HEK293 (cell line): ENCODE measurements around the gene ABLIM2.

ENCODE experiments used
- CTCF ChIA-PET: fragments of 350-600 bp; formaldehyde crosslinking; extraction: SDS; loops from one replicate; lab custom pipeline; 2021; ENCODE audit warnings: antibody characterized with exemption; lab: Yijun Ruan, JAX
- POLR2A ChIA-PET: fragments of 300-600 bp; formaldehyde crosslinking; extraction: SDS; loops from one replicate; lab custom pipeline; 2020; ENCODE audit warnings: antibody characterized with exemption, inconsistent platforms; lab: Yijun Ruan, JAX
- H3K27ac ChIP-seq: fragments of 200-500 bp; sonication (Bioruptor generic); 2 replicates; pipeline ENCODE4 v1.5.1; 2014; ENCODE audit warnings: low read depth, low read length, control low read depth, inconsistent platforms; ENCODE audit errors: extremely low read depth
- H3K36me3 ChIP-seq, 2 experiments: fragments of 200-500 bp in 1 of 2; sonication (Bioruptor generic) in 1 of 2; 1 replicate in 1 of 2; 2 replicates in 1 of 2; pipeline ENCODE4 v1.5.1; 2014 to 2017; ENCODE audit warnings: inconsistent platforms in 2 of 2, low read length in 2 of 2; ENCODE audit not compliant: control insufficient read depth in 2 of 2, insufficient read depth in 1 of 2
- H3K4me1 ChIP-seq: fragments of 200-500 bp; sonication (Bioruptor generic); 2 replicates; pipeline ENCODE4 v1.5.1; 2014; ENCODE audit warnings: mild to moderate bottlenecking, low read length, inconsistent platforms; ENCODE audit not compliant: control insufficient read depth, insufficient read depth
- H3K4me3 ChIP-seq: 2 replicates; pipeline ENCODE4 v1.5.1; 2011; ENCODE audit warnings: low read depth, mild to moderate bottlenecking, control low read depth, low read length, moderate library complexity
- H3K9me3 ChIP-seq: fragments of 200-500 bp; sonication (Bioruptor generic); 2 replicates; pipeline ENCODE4 v1.5.1; 2014; ENCODE audit warnings: low read depth, low read length, inconsistent platforms; ENCODE audit not compliant: control insufficient read depth, insufficient read depth
- CTCF ChIP-seq: fragments of 450-650 bp; formaldehyde crosslinking; IDR thresholded peaks from 2 replicates; pipeline ENCODE4 v1.5.1; 2016; ENCODE audit warnings: missing biosample characterization, missing genetic modification characterization
- ELK4 ChIP-seq: IDR thresholded peaks from 2 replicates; pipeline ENCODE4 v1.6.1; 2011; ENCODE audit warnings: mild to moderate bottlenecking, low read depth, low read length, borderline replicate concordance
- GFI1B ChIP-seq: fragments of 450-650 bp; formaldehyde crosslinking; IDR thresholded peaks from 2 replicates; pipeline ENCODE4 v1.5.1; 2016; ENCODE audit warnings: missing biosample characterization, missing genetic modification characterization
- GLI2 ChIP-seq: fragments of 450-650 bp; formaldehyde crosslinking; IDR thresholded peaks from 2 replicates; pipeline ENCODE4; 2017; ENCODE audit warnings: missing biosample characterization, missing genetic modification characterization, low read depth, borderline replicate concordance
- HOXA7 ChIP-seq: sonication (generic); formaldehyde crosslinking; IDR thresholded peaks from 2 replicates; pipeline ENCODE4 v1.8.1; 2022; ENCODE audit warnings: missing genetic modification reagents, borderline replicate concordance
- KLF9 ChIP-seq: fragments of 450-650 bp; formaldehyde crosslinking; IDR thresholded peaks from 2 replicates; pipeline ENCODE4 v1.5.1; 2016; ENCODE audit warnings: missing biosample characterization, missing genetic modification characterization, low read depth
- PRDM6 ChIP-seq: fragments of 450-650 bp; formaldehyde crosslinking; IDR thresholded peaks from 2 replicates; pipeline ENCODE4 v1.5.1; 2017; ENCODE audit warnings: missing biosample characterization, missing genetic modification characterization
- RBAK ChIP-seq: fragments of 450-650 bp; formaldehyde crosslinking; IDR thresholded peaks from 2 replicates; pipeline ENCODE4 v1.5.1; 2016; ENCODE audit warnings: missing biosample characterization, missing genetic modification characterization
- SETDB1 ChIP-seq: IDR thresholded peaks from one replicate; pipeline ENCODE4 v1.6.1; 2017; ENCODE audit warnings: mild to moderate bottlenecking, low read length, moderate library complexity, mixed read lengths; ENCODE audit not compliant: insufficient read length
- ZNF132 ChIP-seq: fragments of 450-650 bp; formaldehyde crosslinking; IDR thresholded peaks from 2 replicates; pipeline ENCODE4 v1.5.1; 2017; ENCODE audit warnings: missing biosample characterization, missing genetic modification characterization, borderline replicate concordance
- ZNF133 ChIP-seq: fragments of 450-650 bp; formaldehyde crosslinking; IDR thresholded peaks from 2 replicates; pipeline ENCODE4 v1.5.1; 2016; ENCODE audit warnings: missing biosample characterization, missing genetic modification characterization
- ZNF155 ChIP-seq: fragments of 450-650 bp; formaldehyde crosslinking; IDR thresholded peaks from 2 replicates; pipeline ENCODE4 v1.5.1; 2016; ENCODE audit warnings: missing biosample characterization, missing genetic modification characterization
- ZNF18 ChIP-seq: fragments of 450-650 bp; formaldehyde crosslinking; IDR thresholded peaks from 2 replicates; pipeline ENCODE4 v1.5.1; 2016; ENCODE audit warnings: missing biosample characterization, missing genetic modification characterization
- ZNF214 ChIP-seq: fragments of 450-650 bp; formaldehyde crosslinking; IDR thresholded peaks from 2 replicates; pipeline ENCODE4 v1.5.1; 2017; ENCODE audit warnings: missing biosample characterization, mild to moderate bottlenecking, missing genetic modification characterization, borderline replicate concordance
- ZNF223 ChIP-seq: fragments of 450-650 bp; formaldehyde crosslinking; IDR thresholded peaks from 2 replicates; pipeline ENCODE4 v1.5.1; 2016; ENCODE audit warnings: missing biosample characterization, missing genetic modification characterization
- ZNF335 ChIP-seq: fragments of 450-650 bp; formaldehyde crosslinking; conservative IDR thresholded peaks from 2 replicates; pipeline ENCODE4 v1.5.1; 2016; ENCODE audit warnings: missing biosample characterization, missing genetic modification characterization
- ZNF341 ChIP-seq: fragments of 450-650 bp; formaldehyde crosslinking; IDR thresholded peaks from 2 replicates; pipeline ENCODE4; 2016; ENCODE audit warnings: low read depth, missing biosample characterization, missing genetic modification characterization
- ZNF404 ChIP-seq: fragments of 450-650 bp; formaldehyde crosslinking; IDR thresholded peaks from 2 replicates; pipeline ENCODE4 v1.5.1; 2017; ENCODE audit warnings: missing biosample characterization, missing genetic modification characterization
- ZNF416 ChIP-seq: fragments of 450-650 bp; formaldehyde crosslinking; IDR thresholded peaks from 2 replicates; pipeline ENCODE4 v1.5.1; 2016; ENCODE audit warnings: missing biosample characterization, missing genetic modification characterization
- ZNF48 ChIP-seq: fragments of 450-650 bp; formaldehyde crosslinking; IDR thresholded peaks from 2 replicates; pipeline ENCODE4 v1.5.1; 2016; ENCODE audit warnings: missing biosample characterization, missing genetic modification characterization
- ZNF530 ChIP-seq: fragments of 450-650 bp; formaldehyde crosslinking; IDR thresholded peaks from 2 replicates; pipeline ENCODE4 v1.5.1; 2016; ENCODE audit warnings: low read depth, missing biosample characterization, missing genetic modification characterization
- ZNF549 ChIP-seq: fragments of 450-650 bp; IDR thresholded peaks from 2 replicates; pipeline ENCODE4 v1.5.1; 2018; ENCODE audit warnings: missing biosample characterization, missing genetic modification characterization, mild to moderate bottlenecking, inconsistent platforms, moderate library complexity
- ZNF571 ChIP-seq: fragments of 450-650 bp; formaldehyde crosslinking; IDR thresholded peaks from 2 replicates; pipeline ENCODE4 v1.5.0; 2017; ENCODE audit warnings: missing biosample characterization, missing genetic modification characterization
- ZNF610 ChIP-seq: fragments of 450-650 bp; formaldehyde crosslinking; IDR thresholded peaks from 2 replicates; pipeline ENCODE4 v1.5.1; 2016; ENCODE audit warnings: missing biosample characterization, missing genetic modification characterization, borderline replicate concordance
- ZNF707 ChIP-seq: fragments of 450-650 bp; formaldehyde crosslinking; IDR thresholded peaks from 2 replicates; pipeline ENCODE4 v1.5.1; 2016; ENCODE audit warnings: missing biosample characterization, missing genetic modification characterization
- ZNF747 ChIP-seq: fragments of 450-650 bp; formaldehyde crosslinking; IDR thresholded peaks from 2 replicates; pipeline ENCODE4 v1.5.1; 2016; ENCODE audit warnings: missing biosample characterization, missing genetic modification characterization
- ZNF76 ChIP-seq: fragments of 450-650 bp; formaldehyde crosslinking; IDR thresholded peaks from 2 replicates; pipeline ENCODE4; 2016; ENCODE audit warnings: low read depth, missing biosample characterization, missing genetic modification characterization, borderline replicate concordance
- ZNF768 ChIP-seq: fragments of 450-650 bp; formaldehyde crosslinking; IDR thresholded peaks from 2 replicates; pipeline ENCODE4 v1.5.1; 2018; ENCODE audit warnings: missing biosample characterization, mild to moderate bottlenecking, missing genetic modification characterization
- ZNF776 ChIP-seq: fragments of 450-650 bp; formaldehyde crosslinking; IDR thresholded peaks from 2 replicates; pipeline ENCODE4 v1.5.0; 2017; ENCODE audit warnings: missing biosample characterization, missing genetic modification characterization, borderline replicate concordance
- ZSCAN23 ChIP-seq: fragments of 450-650 bp; formaldehyde crosslinking; IDR thresholded peaks from 2 replicates; pipeline ENCODE4 v1.5.1; 2016; ENCODE audit warnings: missing biosample characterization, missing genetic modification characterization

The ABLIM2 gene

GRCh38 chr4:8026453-8026852 lies 132.2 kb downstream of the ABLIM2 start (continued):
- no peak for TF ChIP-seq ZNF768
- no peak for TF ChIP-seq ZNF404
- no peak for TF ChIP-seq ZNF747
- no peak for TF ChIP-seq ZNF223 (tag by site-specific recombination)
- no peak for TF ChIP-seq ZNF76
- TF ChIP-seq ZNF214 (tag by site-specific recombination) = no peak
- no peak for TF ChIP-seq ZNF707
- no peak for TF ChIP-seq ZNF133 (tag by site-specific recombination)
- no peak for TF ChIP-seq KLF9
- TF ChIP-seq ZNF48 (tag by site-specific recombination) = no peak
- TF ChIP-seq HOXA7 = no peak
- TF ChIP-seq ZNF132 (tag by site-specific recombination) = no peak

GRCh38 chr4:8025668-8026067 lies 132.9 kb downstream of the ABLIM2 start:
- H3K4me3 ChIP-seq = no peak overlapping the region
- H3K36me3 ChIP-seq = no peaks in the 10 kb centered on the region
- H3K27ac ChIP-seq = no peak overlapping the region
- H3K9me3 ChIP-seq = no peaks in the 10 kb centered on the region
- no peaks in the 10 kb centered on the region for H3K4me1 ChIP-seq
- ChIA-PET CTCF (interaction anchor here (0.7 kb wide), 1 partner anchor 88 kb away, joined by 3 read pairs; no protein-coding TSS in a partner anchor), POLR2A (no interaction called here)
- no peak for TF ChIP-seq ZNF155 (tag by site-specific recombination)
- no peak for TF ChIP-seq ZNF18 (tag by site-specific recombination)
- no peak for TF ChIP-seq ZNF571 (tag by site-specific recombination)
- TF ChIP-seq ZNF416 (tag by site-specific recombination) = no peak
- no peak for TF ChIP-seq RBAK (tag by site-specific recombination)
- no peak for TF ChIP-seq GLI2 (tag by site-specific recombination)
- no peak for TF ChIP-seq ZNF335 (tag by site-specific recombination)
- no peak for TF ChIP-seq ZNF341 (tag by site-specific recombination)
- no peak for TF ChIP-seq ZSCAN23 (tag by site-specific recombination)
- no peak for TF ChIP-seq CTCF (tag by site-specific recombination)
- TF ChIP-seq ZNF549 = no peak
- no peak for TF ChIP-seq ELK4
- TF ChIP-seq ZNF530 (tag by site-specific recombination) = no peak
- no peak for TF ChIP-seq GFI1B (tag by site-specific recombination)
- TF ChIP-seq SETDB1 = no peak
- TF ChIP-seq ZNF610 = no peak
- no peak for TF ChIP-seq PRDM6 (tag by site-specific recombination)
- no peak for TF ChIP-seq ZNF776
